Stimulated activated naive CD8-positive, alpha-beta T cell treated with anti-CD3 and anti-CD28 coated beads, Interleukin-15, amount 100 ng/mL, for 72 hours (primary cell): ENCODE data around the gene SEPSECS.

Experiments used
- ATAC-seq: fragments of 150-1000 bp; cut with Tn5 transposase; 2 replicates; pipeline ENCODE4 v1.10.0; 2021; ENCODE audit warnings: mild to moderate bottlenecking, moderate library complexity
- DNase-seq, 2 donors: peaks; one replicate each; pipeline ENCODE4 v3.0.0; 2021 to 2022
- H3K27ac Mint-ChIP-seq, 2 donors: one replicate each; pipeline ENCODE4 v1.8.0; 2022; ENCODE audit warnings: mild to moderate bottlenecking in 2 of 2, mixed read lengths in 2 of 2, moderate library complexity in 2 of 2
- H3K27me3 Mint-ChIP-seq: one replicate; pipeline ENCODE4 v1.8.0; 2022; ENCODE audit warnings: mixed read lengths
- H3K4me1 Mint-ChIP-seq: one replicate; pipeline ENCODE4 v1.8.0; 2022; ENCODE audit warnings: mild to moderate bottlenecking, mixed read lengths
- H3K4me3 Mint-ChIP-seq, 2 donors: one replicate each; pipeline ENCODE4 v1.8.0; 2022; ENCODE audit warnings: mild to moderate bottlenecking in 2 of 2, mixed read lengths in 2 of 2, moderate library complexity in 1 of 2
- H3K9me3 Mint-ChIP-seq, 2 donors: one replicate each; pipeline ENCODE4 v1.8.0; 2022; ENCODE audit warnings: mixed read lengths in 2 of 2

Gene SEPSECS

DNA sequence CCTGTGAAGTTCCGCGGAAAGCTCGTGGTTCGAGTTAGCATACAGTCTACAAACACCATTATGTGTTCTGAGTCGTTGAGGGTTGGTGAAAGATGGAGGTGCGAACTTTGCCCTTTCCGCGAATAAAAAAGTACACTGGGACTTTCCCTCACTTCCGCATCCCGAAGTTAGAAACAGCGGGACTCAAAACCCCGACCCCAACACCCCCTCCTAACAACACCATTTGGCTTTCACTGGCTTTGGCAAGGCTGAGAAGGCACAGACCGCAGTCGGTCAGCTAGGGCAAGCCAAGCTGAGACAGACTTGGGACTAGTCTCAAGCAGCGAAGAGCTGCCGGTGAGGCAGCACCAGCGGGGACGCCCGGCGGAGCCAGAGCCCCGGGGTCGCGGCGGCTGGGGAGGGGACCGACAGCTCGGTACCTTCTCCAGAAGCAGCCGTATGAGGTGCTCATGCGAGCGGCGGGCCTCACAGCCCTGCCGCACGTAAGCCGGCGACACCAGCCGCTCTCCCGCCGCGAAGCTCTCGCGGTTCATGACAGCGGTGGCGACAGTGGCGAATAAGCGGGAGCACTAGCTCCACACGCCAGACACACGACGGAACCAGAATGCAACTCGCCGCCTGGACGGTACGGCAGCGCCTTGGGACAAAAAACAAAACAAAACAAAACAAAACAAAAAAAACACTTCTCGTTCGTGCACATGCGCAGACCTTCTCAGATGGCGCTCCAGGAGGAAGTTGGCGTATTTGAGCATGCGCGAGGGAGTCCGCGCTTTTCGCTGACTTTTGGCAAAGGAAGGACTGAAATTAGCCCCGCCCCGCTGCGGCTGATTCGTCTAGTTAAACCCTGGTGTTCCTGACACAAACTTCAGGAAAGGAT lies at the start of gene SEPSECS:
Gene SEPSECS (minus strand): TSS at position 613 of the 877 bp plus-strand sequence. CDS start 80 bp downstream, at position 533.
- Mint-ChIP-seq H3K27me3 (no peaks in the 10 kb centered on the region), H3K4me3 (peak within 1 kb of the TSS; percentile 80 to 92), H3K27ac (peak within 1 kb of the TSS; percentile 99 to 100), H3K4me1 (peaks cover 35% of the 10 kb centered on the region), H3K9me3 (no peaks in the 10 kb centered on the region)
- DNase-seq = peak; percentile 89 to 94
- peak; percentile 93 for ATAC-seq

GRCh38 chr4:25209702-25210101 lies 49.5 kb upstream of the SEPSECS start:
- Mint-ChIP-seq H3K27me3 (peaks cover 17% of the 10 kb centered on the region), H3K4me1 (no peaks in the 10 kb centered on the region), H3K27ac (no peak overlapping the region), H3K4me3 (no peak overlapping the region), H3K9me3 (peaks cover 13 to 46% of the 10 kb centered on the region in 2 donors)
- no peak for ATAC-seq
- no peak for DNase-seq

DNA sequence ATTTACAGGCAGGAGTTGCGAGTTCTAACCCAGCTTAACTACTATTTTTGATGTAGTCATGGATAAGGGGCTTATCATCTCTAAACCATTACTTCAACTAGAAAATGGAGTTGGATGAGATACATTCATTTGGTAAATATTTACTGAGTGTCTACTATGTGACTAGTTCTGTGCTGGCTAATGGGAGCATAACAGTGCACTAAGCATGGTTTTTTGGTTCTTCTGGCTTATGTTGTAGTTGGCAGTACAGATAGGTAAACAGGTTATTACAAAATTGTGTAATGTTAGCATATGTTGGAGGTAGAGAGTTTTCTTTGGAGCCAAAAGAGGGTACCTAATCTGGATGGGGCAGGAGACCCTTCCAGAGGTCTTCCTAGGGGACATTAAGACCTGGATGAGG lies 47.7 kb upstream of the SEPSECS start:
- no peak for ATAC-seq
- Mint-ChIP-seq H3K27me3 (peaks cover 17% of the 10 kb centered on the region), H3K4me1 (no peaks in the 10 kb centered on the region), H3K9me3 (peaks cover 10 to 50% of the 10 kb centered on the region in 2 donors), H3K4me3 (no peak overlapping the region), H3K27ac (no peak overlapping the region)
- no peak for DNase-seq

- peaks cover 8 to 17% of the 10 kb centered on the region in 2 donors for H3K9me3 Mint-ChIP-seq
- H3K27me3 Mint-ChIP-seq = no peaks in the 10 kb centered on the region
- H3K27ac Mint-ChIP-seq = no peak overlapping the region
- peaks cover 8% of the 10 kb centered on the region for H3K4me1 Mint-ChIP-seq
- no peak overlapping the region for H3K4me3 Mint-ChIP-seq
- DNase-seq (no peak), ATAC-seq (no peak)
These were observed 38.5 kb upstream of the SEPSECS start for GRCh38 chr4:25198713-25199112.

GRCh38 chr4:25190407-25190806 lies 30.2 kb upstream of the SEPSECS start:
- DNase-seq (no peak), ATAC-seq (no peak)
- Mint-ChIP-seq H3K27me3 (no peaks in the 10 kb centered on the region), H3K4me3 (no peak overlapping the region), H3K4me1 (peaks cover 8% of the 10 kb centered on the region), H3K9me3 (no peaks in the 10 kb centered on the region), H3K27ac (no peak overlapping the region)

GRCh38 chr4:25184056-25184455 lies 23.8 kb upstream of the SEPSECS start:
- Mint-ChIP-seq H3K27ac (no peak overlapping the region), H3K9me3 (no peaks in the 10 kb centered on the region), H3K4me1 (peaks cover 35% of the 10 kb centered on the region), H3K27me3 (no peaks in the 10 kb centered on the region), H3K4me3 (no peak overlapping the region)
- no peak for DNase-seq
- no peak for ATAC-seq

GRCh38 chr4:25182937-25183336 lies 22.7 kb upstream of the SEPSECS start:
- Mint-ChIP-seq H3K27ac (peak overlapping the region; percentile 13 to 59), H3K4me1 (peaks cover 46% of the 10 kb centered on the region), H3K9me3 (no peaks in the 10 kb centered on the region), H3K4me3 (no peak overlapping the region), H3K27me3 (no peaks in the 10 kb centered on the region)
- no peak for ATAC-seq
- DNase-seq = no peak

DNA sequence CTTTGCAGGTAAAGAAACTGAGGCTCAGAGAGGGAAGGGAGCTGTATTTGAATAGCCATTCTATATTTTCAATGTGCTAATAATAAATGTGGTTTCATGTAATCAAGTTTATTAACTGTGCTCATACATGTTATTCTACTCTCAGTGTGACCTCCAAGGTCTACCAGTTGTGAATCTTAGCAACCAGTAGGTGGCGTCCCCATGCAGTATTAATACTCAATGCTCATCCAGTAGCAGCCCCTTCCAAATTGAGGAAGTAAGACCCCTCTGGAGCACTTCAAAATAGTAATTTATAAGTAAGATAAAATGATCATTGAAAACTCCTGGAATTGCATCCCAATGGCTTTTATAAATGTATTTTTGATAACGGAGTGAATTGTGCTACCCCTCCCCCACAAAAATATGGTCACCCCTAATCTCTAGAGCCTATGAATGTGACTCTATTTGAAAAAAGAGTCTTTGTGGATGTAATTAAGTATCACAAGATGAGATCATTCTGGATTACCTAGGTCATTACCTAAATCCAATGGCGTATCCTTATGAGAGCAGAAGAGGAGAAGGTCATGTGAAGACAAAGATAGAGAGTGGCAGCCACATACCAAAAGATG lies 20.4 kb upstream of the SEPSECS start:
- DNase-seq (peak; percentile 19 to 29), ATAC-seq (peak; percentile 78)
- no peak overlapping the region for H3K4me3 Mint-ChIP-seq
- no peaks in the 10 kb centered on the region for H3K27me3 Mint-ChIP-seq
- H3K4me1 Mint-ChIP-seq = peaks cover 50% of the 10 kb centered on the region
- no peaks in the 10 kb centered on the region for H3K9me3 Mint-ChIP-seq
- H3K27ac Mint-ChIP-seq = no peak overlapping the region

DNA sequence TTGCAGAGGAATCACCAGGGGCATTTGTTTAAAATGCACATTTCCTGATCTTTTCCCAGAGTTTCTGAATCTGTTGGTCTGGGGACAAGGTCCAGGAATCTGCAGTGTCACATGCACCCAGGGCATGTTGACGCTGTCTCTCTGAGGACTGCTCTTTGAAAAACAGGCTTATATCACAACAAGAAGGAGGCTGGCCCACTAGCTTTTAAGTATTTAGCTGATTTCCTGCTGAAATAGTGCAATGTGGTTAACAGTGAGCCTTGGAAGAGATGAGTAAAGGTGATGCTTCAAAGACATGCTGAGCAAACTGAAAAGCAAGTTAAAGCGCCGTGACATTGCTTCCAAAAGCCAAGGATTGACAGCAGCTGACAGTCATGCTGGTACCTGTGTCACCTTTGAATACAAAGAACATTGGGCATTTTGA lies 18.6 kb upstream of the SEPSECS start:
- DNase-seq (peak; percentile 7 to 24), ATAC-seq (peak; percentile 80)
- H3K4me1 Mint-ChIP-seq = peaks cover 48% of the 10 kb centered on the region
- H3K9me3 Mint-ChIP-seq = no peaks in the 10 kb centered on the region
- no peaks in the 10 kb centered on the region for H3K27me3 Mint-ChIP-seq
- peak overlapping the region in 1 of 2 donors; percentile 47 for H3K27ac Mint-ChIP-seq
- H3K4me3 Mint-ChIP-seq = no peak overlapping the region

GRCh38 chr4:25177147-25177546 lies 16.9 kb upstream of the SEPSECS start:
- no peaks in the 10 kb centered on the region for H3K27me3 Mint-ChIP-seq
- H3K4me3 Mint-ChIP-seq = no peak overlapping the region
- DNase-seq = no peak
- no peak overlapping the region for H3K27ac Mint-ChIP-seq
- no peak for ATAC-seq
- peaks cover 37% of the 10 kb centered on the region for H3K4me1 Mint-ChIP-seq
- H3K9me3 Mint-ChIP-seq = no peaks in the 10 kb centered on the region

- Mint-ChIP-seq H3K4me1 (peaks cover 31% of the 10 kb centered on the region), H3K4me3 (no peak overlapping the region), H3K9me3 (no peaks in the 10 kb centered on the region), H3K27me3 (no peaks in the 10 kb centered on the region), H3K27ac (no peak overlapping the region)
- ATAC-seq (no peak), DNase-seq (no peak)
These were observed 14.4 kb upstream of the SEPSECS start for GRCh38 chr4:25174674-25175073.

DNA sequence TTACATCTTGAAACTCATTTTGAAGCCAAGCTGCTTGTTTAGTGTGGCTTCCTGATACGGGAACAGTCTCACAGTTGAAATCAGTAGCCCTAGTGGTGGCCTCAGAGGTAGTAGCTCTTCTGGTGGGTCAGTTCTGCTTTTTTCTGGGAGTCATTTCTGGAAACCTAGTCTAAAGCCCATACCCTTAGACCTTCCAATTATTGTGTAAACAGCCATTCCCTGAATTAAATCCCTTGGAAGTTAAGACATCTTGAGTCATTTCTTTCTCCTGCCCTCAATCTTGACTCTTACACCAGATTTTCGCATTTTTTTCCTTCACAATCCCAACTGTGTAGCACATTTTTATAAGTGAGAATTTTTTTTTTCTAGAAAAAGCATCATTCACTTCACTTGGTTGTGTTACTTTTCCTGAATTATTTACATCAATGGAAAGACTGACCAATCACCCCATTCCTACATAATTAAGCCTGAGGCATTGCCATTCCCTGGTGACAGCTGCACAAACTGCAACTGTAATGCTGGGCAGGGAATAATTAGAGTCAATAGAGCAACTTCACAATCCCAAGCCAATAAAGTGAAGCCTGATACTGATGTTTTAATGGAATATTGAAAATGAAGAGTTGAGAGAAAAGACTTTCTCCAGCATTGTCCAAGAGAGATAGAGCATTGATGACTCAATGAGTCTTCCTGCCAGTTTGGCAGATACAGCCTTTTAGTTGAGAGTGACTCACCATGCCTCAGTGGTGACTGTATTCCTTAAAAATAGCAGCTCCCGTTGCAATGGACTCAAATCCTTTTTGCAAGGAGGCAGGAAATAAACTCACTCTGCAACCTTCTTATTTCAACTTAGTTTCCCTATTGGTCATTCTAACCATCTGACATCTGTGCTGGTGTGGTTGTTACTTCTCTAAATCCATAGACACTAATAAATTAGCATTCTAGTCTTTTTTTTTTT lies 13.0 kb upstream of the SEPSECS start:
- no peaks in the 10 kb centered on the region for H3K9me3 Mint-ChIP-seq
- peaks cover 16% of the 10 kb centered on the region for H3K4me1 Mint-ChIP-seq
- H3K27me3 Mint-ChIP-seq = no peaks in the 10 kb centered on the region
- DNase-seq = no peak
- H3K4me3 Mint-ChIP-seq = no peak overlapping the region
- H3K27ac Mint-ChIP-seq = no peak overlapping the region
- ATAC-seq = no peak

DNA sequence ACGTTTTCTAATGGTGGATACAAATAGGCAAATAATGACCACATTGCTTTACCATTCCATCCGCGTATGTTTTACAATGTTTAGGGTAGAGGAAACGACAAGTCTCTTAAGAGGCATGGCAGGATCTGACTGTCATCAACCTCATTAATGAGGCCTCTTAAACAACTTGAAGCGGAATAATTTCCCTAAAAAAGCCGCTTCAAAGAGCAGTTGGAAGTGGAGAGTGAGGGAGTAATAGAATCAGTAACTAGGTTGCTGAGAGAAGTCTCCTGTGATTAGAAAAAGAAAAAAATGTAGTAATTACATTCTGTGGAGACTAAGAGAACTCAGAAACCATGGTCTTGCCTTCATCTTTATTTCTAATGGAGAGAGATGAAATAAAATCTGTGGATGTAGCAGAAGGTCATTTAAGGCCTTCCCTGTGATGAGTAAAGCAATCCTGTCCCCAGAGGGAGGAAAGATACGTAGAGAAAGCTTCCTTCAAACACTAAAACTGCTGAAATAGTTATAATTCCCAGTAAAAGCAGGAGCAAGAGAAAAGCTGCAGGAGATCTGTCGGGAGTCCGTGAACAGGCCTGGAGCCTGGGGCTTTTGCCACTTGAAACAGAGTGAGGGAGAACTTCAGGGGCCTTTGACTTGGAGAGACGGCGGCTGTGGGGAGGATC lies 11.1 kb upstream of the SEPSECS start:
- no peaks in the 10 kb centered on the region for H3K27me3 Mint-ChIP-seq

DNA sequence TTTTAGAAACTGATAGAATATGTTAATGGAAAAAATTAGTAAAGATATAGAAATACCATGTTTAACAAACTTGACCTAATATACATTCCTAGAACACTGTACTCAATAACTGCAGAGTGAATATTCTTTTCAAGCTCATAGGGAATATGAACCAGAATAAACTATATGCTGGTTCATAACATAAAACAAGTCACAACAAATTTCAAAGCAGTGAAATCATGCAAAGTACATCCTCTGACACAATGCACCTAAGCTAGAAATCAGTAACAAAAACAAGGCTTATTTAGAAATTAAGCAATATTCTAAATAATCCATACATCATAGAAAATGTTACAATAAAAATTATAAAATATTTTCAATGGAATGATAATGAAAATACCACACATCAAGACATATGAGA lies 9.2 kb upstream of the SEPSECS start:
- ATAC-seq (no peak), DNase-seq (no peak)
- no peaks in the 10 kb centered on the region for H3K27me3 Mint-ChIP-seq
- H3K27ac Mint-ChIP-seq = no peak overlapping the region
- H3K4me1 Mint-ChIP-seq = peaks cover 27% of the 10 kb centered on the region
- H3K9me3 Mint-ChIP-seq = no peaks in the 10 kb centered on the region
- H3K4me3 Mint-ChIP-seq = no peak overlapping the region

More for the DNA sequence above, 11.1 kb upstream of the SEPSECS start:
- peaks cover 17% of the 10 kb centered on the region for H3K4me1 Mint-ChIP-seq
- DNase-seq (no peak), ATAC-seq (no peak)
- H3K9me3 Mint-ChIP-seq = no peaks in the 10 kb centered on the region
- H3K27ac Mint-ChIP-seq = no peak overlapping the region
- no peak overlapping the region for H3K4me3 Mint-ChIP-seq

- Mint-ChIP-seq H3K4me1 (peaks cover 36% of the 10 kb centered on the region), H3K9me3 (no peaks in the 10 kb centered on the region), H3K4me3 (no peak overlapping the region), H3K27me3 (no peaks in the 10 kb centered on the region), H3K27ac (no peak overlapping the region)
- ATAC-seq (no peak), DNase-seq (no peak)
These were observed 5.7 kb upstream of the SEPSECS start for GRCh38 chr4:25165916-25166315.
